ENCODE data around the gene WNT5B.

The WNT5B gene

DNA sequence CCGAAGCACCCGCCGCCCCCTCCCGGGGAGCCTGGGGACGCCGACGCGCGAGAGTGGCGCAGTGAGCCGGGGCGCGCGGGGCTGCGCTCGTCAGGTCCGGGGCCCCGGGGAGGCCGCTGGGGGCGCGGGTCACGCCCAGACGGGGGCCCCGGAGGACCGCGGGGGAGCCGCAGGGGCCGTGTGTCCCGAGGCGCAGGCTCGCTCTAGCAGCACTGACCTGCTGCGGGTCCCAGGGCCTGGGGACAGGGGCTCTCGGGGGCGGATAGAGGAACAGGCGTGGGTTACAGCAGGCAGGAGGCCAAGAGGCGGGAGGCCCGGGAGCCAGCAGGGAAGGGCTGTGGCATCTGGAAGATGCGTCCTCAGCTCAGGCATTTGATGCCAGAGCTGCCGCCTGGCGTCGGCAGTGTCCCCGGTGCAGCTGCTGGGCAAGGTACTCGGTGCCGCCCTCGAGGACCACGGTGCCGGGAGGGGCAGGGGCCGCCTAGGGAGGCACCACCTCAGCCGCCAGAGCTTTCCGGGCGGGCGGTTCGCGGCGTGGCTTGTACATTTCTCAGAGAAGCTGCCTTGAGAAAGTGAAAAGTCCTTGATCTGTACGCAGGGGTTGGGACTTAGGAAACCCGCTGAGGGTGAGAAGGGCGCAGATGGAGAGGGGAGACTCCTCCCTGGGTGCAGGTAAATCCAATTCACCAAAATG, 1.2 kb downstream of the WNT5B start:
- DNase-seq (ENCODE audit: low read depth): peak; percentile 15

DNA sequence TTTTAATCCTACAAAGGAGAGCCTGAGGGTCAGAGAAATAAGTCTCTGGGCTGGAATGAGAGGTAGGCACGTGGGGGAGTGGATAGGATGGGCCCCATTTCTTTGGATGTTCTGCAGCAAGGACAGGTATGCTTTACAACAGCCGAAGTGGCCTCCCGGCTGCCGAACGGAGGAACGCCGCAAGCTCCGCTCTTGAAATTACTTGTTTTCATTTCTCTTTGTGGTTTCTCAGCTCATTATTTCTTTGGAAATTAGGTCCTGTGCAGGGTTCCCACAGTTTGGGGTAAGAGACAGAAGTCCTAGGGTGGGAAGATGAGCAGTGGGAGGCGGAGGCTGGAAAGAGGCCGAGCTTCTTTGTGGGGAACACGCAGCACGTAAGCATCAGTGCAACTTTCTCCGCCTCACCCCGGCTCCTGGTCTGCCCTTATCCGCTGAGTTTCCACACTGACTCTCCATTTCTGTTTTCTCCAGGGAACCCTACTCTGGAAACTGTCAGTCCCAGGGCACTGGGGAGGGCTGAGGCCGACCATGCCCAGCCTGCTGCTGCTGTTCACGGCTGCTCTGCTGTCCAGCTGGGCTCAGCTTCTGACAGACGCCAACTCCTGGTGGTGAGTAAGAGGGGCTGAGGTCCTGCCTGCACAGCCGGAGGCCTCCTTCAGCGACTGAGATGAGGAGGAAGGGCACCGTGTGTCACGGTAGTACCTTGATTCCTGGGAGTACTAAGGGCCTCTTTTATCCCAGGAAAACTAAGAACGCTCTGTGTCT, 2.0 kb downstream of the WNT5B start:
- peak; percentile 68 for DNase-seq (ENCODE audit: low read depth)

DNA sequence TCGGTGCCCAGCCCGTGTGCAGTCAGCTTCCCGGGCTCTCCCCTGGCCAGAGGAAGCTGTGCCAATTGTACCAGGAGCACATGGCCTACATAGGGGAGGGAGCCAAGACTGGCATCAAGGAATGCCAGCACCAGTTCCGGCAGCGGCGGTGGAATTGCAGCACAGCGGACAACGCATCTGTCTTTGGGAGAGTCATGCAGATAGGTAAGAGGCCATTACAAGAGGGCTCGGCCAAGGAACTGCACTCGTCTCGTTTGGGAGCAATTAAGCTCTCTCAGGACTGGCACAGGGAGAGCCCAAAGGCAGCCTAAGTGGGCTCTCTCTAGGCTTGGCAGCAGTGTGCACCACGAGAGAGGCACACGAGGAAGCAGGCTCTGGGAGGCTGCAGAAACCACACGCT, 3.7 kb downstream of the WNT5B start:
- no peak for DNase-seq (ENCODE audit: low read depth)

DNA sequence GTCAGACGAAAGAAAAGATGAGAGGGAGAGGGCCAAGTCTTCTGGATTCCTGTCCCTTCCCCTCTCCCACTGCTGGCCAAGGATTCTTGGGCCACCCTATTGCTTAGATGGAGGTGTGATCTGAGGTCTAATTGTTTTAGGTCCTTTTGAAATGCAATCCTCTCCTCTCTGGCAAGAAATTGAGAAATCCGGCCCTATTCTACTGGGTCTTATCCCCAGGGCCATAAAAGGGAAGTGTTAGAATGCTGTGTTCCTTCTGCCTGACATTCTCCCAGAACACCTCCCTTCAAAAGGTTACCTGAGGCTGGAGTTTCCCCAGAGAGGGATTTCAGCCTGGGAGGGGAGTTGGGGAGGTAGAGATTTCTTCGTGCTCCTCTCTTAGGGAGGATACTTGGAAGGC, 4.4 kb downstream of the WNT5B start:
- DNase-seq (ENCODE audit: low read depth): no peak

GRCh38 chr12:1634149-1634548, 5.1 kb downstream of the WNT5B start:
- no peak for DNase-seq (ENCODE audit: low read depth)

- DNase-seq (ENCODE audit: low read depth): peak; percentile 69
These were observed 5.7 kb downstream of the WNT5B start for GRCh38 chr12:1634590-1635191.

- peak; percentile 57 for DNase-seq (ENCODE audit: low read depth)
These were observed 6.5 kb downstream of the WNT5B start for GRCh38 chr12:1635301-1636095.

GRCh38 chr12:1638203-1638602, 9.2 kb downstream of the WNT5B start:
- no peak for DNase-seq (ENCODE audit: low read depth)

- DNase-seq (ENCODE audit: low read depth): no peak
These were observed 10.5 kb downstream of the WNT5B start for GRCh38 chr12:1639538-1639937.

DNA sequence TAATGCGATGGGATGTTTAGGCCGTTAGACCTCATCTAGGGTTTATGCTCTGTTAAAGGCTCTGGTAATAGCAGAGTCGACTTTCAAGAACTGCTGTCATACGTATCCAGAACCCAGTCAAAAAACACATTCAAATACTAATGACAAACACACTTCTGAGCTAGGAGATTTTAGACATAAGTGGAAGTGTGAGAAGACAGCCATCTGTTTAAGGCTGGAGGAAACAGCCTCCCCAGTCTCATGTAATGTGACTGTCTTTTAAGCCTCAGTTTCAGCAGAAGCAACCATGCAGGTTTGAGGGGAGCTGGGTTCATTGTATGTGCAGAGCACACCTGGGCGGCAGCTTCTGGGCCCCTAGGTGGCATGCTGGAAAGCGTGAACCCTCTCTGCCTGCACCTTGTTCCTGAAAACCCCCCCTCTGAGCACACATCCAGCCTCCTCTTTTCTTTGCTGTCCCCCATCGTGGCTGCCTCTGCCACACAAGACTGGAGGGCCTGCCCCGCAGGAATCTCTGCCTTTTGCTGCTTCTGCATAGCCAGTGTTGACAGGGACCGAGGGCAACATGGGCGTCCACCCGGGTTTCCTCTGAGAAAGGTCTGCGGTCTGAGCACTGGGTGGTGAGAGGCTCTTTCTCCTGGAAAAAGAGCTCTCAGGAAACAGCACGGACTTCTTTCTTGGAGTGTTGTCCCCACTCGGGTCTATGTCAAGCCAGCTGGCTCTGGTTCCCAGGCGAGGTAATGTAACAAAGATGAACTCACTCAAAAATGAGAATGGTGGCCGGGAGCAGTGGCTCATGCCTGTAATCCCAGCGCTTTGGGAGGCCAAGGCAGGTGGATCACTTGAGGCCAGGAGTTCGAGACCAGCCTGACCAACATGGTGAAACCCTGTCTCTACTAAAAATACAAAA, 11.6 kb downstream of the WNT5B start:
- no peak for DNase-seq (ENCODE audit: low read depth)

DNA sequence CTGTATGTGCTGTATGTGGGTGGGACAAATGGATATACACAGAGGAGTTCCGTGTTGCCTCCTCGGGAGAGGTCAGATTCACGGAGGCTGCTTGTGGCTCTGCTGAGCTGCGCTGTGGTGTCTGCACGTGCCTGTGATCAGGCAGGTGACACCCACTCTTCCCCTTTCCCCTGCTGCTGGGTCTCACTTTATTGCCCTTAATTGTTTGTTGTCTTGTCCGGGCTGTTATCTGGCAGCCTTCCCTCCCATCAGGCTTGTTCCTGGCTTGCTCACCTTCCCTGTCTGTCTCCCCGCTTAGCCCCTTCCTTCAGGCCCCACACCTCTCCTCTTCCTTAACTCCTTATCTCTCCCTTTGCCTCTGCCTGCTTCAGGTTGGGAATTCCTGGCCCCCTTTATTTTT, 13.5 kb downstream of the WNT5B start:
- DNase-seq (ENCODE audit: low read depth): no peak

DNA sequence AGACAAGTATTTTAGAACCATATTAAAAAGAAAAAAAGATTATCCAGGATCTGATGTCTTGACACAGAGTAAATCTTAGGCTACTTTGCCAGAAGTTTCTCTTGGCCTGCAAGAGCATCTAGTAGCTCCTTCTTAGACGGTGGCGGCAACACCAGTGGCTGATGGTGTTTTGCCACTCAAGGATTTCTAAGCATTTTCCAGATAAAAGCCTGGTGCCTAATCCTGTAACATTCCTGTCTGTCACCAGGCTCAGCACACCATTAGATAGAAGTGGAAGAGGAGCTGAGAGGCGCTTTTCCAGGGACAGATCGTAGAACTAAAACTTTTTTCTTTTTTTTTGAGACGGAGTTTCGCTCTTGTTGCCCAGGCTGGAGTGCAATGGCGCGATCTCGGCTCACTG, 14.0 kb downstream of the WNT5B start:
- DNase-seq (ENCODE audit: low read depth): no peak

GRCh38 chr12:1643905-1644533, 15.0 kb downstream of the WNT5B start:
- no peak for DNase-seq (ENCODE audit: low read depth)

DNA sequence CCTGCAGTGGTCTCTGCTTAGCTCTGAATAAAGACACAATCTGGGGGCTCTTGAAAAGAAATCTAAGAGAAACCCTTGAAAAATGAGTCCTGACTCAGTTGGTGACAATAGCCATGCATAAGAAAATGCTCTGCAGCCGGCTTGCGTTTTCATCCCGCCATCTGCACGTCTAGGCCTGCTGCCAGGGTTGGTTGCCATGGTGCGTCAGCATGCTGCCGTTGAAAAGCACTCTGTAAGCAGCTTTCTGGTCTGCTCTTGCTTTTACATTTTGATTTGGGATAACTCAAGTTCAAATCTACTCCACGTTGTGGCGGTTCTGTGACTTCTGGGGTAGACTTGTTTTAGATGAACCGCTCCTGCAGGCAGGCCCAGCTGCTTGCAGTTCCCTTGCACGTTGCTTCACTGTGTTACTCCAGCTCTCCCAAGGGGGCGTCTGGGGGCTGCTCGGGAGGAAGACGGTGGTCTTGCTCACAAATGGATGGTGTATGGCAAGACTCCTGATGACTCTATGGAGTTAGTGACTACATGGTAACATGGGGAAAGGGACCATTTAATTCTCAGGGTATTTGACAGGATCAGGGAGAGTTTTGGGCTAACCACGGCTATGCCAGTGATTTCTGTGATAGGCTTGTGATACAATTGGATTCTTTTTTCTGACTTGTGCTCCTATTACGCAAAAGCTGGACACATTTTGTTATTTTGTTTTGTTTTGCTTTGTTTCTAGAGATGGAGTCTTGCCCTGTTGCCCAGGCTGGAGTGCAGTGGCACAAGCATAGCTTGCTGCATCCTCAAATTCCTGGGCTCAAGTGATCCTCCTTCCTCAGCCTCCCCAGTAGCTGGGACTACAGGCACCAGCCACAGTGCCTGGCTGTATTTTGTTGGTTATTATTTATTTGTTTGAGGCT, 15.8 kb downstream of the WNT5B start:
- DNase-seq (ENCODE audit: low read depth): peak; percentile 68

DNA sequence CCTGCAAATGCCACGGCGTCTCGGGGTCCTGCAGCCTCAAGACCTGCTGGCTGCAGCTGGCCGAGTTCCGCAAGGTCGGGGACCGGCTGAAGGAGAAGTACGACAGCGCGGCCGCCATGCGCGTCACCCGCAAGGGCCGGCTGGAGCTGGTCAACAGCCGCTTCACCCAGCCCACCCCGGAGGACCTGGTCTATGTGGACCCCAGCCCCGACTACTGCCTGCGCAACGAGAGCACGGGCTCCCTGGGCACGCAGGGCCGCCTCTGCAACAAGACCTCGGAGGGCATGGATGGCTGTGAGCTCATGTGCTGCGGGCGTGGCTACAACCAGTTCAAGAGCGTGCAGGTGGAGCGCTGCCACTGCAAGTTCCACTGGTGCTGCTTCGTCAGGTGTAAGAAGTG, 16.8 kb downstream of the WNT5B start:
- no peak for DNase-seq (ENCODE audit: low read depth)

DNA sequence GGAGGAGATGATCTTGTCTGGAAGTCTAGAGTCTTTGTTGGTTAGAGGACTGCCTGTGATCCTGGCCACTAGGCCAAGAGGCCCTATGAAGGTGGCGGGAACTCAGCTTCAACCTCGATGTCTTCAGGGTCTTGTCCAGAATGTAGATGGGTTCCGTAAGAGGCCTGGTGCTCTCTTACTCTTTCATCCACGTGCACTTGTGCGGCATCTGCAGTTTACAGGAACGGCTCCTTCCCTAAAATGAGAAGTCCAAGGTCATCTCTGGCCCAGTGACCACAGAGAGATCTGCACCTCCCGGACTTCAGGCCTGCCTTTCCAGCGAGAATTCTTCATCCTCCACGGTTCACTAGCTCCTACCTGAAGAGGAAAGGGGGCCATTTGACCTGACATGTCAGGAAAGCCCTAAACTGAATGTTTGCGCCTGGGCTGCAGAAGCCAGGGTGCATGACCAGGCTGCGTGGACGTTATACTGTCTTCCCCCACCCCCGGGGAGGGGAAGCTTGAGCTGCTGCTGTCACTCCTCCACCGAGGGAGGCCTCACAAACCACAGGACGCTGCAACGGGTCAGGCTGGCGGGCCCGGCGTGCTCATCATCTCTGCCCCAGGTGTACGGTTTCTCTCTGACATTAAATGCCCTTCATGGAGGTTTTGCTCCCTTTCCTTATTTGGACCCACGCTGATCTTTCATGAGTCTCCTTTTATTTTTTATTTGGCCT, 17.7 kb downstream of the WNT5B start:
- no peak for DNase-seq (ENCODE audit: low read depth)

- DNase-seq (ENCODE audit: low read depth): no peak
These were observed 18.2 kb downstream of the WNT5B start for GRCh38 chr12:1647285-1647669.

DNA sequence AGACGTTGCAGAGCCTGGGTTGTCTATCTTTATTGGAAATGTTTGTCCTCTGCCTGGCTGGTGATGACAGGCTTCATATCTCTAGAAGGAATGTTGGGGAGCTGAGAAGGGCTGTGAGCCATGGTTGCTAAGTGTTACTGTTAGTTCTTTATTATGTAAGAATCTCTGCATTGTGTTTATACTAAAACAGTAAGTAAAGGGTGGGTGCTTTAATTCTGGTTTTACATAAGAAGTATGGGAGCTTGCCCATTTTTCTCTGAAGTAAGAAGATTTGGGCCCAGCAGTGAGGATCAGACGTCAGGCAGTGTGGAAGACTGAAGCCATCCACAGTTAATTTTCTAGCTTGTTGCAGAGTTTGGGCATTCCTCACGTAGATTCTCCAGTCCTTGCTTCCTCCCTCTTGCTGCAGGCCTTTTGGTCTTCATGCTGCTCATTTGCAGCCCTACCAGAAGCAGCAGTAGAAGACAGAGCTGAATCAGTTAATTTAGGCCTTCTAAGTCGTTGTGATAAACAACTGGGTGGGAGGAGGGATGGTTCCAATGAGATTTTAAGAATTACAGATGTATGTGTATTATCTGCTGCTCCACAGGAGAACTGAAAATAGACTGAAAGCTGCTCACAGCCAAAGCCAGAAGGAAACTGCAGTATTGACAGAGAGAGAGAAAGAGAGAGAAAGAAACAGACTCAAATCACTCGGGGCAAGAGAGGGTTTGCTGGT, 21.4 kb downstream of the WNT5B start:
- DNase-seq (ENCODE audit: low read depth): peak; percentile 66

GRCh38 chr12:1650978-1651361, 21.9 kb downstream of the WNT5B start:
- no peak for DNase-seq (ENCODE audit: low read depth)

All from amniotic epithelial cell (primary cell).